ENCODE results near the gene DUSP22.

DNA sequence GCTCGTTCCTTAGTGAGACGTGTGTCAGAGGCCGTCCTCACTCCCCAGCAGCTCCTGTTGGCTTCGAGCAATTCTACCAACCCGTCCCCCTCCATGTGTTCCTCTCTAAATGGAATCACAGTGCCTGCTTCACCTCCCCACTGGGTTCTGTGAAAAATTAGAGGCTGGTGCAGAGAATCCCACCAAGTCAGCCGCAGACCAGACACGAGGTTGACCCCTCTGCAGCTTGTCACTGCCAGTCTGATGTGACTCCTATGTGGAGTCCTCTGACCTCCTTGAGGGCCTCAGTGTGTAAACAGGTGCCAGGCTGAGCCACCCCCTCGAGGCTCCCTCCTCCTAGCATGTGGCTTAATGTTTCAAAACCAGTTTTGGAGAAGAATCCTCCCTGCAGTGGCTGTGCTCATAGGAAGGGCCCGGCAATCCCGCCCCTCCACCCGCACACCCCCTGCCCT is 86.7 kb downstream of the DUSP22 start:
- TF ChIP-seq FOXA3 (CRISPR knock-in tag; conservative IDR thresholded peaks at IDR 0.05 in 1 of 2, IDR thresholded peaks at IDR 0.05 in 1 of 2) (no peak), CTCF (IDR thresholded peaks at IDR 0.05 in 2 of 3, conservative IDR thresholded peaks at IDR 0.05 in 1 of 3; ENCODE audit: insufficient read depth in 2 of 3, low read depth in 1 of 3, low read length in 3 of 3) (no peak), CHD2 (IDR thresholded peaks at IDR 0.05; ENCODE audit: low read depth, low read length) (no peak), KDM5B (IDR thresholded peaks at IDR 0.05; ENCODE audit: insufficient replicate concordance, low read depth, low read length) (no peak)
